ENCODE measurements around the gene MREG.

Gene MREG

GRCh38 chr2:216021768-216022565, 8.6 kb upstream of the MREG start:
- no peak overlapping the region for H3K27ac ChIP-seq (ENCODE audit: extremely low read depth, low read depth, low read length)
- no peaks in the 10 kb centered on the region for H3K9me3 ChIP-seq (ENCODE audit: control insufficient read depth, insufficient read depth, low read depth, low read length)
- no peaks in the 10 kb centered on the region for H3K4me1 ChIP-seq (ENCODE audit: control insufficient read depth, insufficient read depth, low read length)
- no peaks in the 10 kb centered on the region for H3K36me3 ChIP-seq (ENCODE audit: control insufficient read depth in 2 of 2, insufficient read depth in 1 of 2, low read length in 2 of 2)
- no peak overlapping the region for H3K4me3 ChIP-seq (ENCODE audit: low read depth, low read length)
- ChIA-PET POLR2A (no interaction called here), CTCF (interaction anchor here (0.5 to 3.7 kb wide), 9 partner anchors 8 to 524 kb away, joined by 3 to 52 read pairs (median 4); partner anchors contain the start of gene MREG)
- TF ChIP-seq ZNF354C (tag by site-specific recombination; IDR thresholded peaks at IDR 0.05; ENCODE audit: borderline replicate concordance, low read depth) (no peak), ZNF280C (tag by site-specific recombination; IDR thresholded peaks at IDR 0.05) (no peak), SP3 (tag by site-specific recombination; IDR thresholded peaks at IDR 0.05) (no peak), ZNF341 (tag by site-specific recombination; IDR thresholded peaks at IDR 0.05; ENCODE audit: low read depth) (no peak), ZBTB17 (tag by site-specific recombination; IDR thresholded peaks at IDR 0.05) (no peak), ZEB2 (tag by site-specific recombination; IDR thresholded peaks at IDR 0.05) (no peak), KLF1 (tag by site-specific recombination; IDR thresholded peaks at IDR 0.05) (no peak), ZBTB49 (tag by site-specific recombination; IDR thresholded peaks at IDR 0.05; ENCODE audit: low read depth) (no peak)
- TF ChIP-seq, protein P1, sequence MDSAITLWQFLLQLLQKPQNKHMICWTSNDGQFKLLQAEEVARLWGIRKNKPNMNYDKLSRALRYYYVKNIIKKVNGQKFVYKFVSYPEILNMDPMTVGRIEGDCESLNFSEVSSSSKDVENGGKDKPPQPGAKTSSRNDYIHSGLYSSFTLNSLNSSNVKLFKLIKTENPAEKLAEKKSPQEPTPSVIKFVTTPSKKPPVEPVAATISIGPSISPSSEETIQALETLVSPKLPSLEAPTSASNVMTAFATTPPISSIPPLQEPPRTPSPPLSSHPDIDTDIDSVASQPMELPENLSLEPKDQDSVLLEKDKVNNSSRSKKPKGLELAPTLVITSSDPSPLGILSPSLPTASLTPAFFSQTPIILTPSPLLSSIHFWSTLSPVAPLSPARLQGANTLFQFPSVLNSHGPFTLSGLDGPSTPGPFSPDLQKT (IDR thresholded peaks at IDR 0.05; ENCODE audit: borderline replicate concordance, low read depth, low read length), result no peak

DNA sequence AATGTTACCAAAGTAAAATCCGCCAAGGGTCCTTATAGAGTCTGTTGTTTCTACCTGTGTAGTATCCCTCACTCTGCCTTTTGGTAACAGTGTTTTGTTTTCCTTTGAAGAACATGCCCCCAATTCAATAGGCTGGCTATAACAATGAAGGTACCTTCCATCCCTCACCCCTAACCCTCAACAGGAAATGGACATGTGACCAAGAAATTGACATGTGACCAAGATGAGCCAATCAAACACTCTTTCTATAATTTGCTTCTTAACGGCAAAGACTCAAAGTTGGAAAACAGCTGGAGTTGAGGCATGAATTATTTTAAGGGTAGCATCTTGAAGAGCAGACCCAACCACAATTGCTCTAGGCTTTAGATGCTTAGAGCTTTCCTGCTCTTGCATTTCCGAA, 5.4 kb upstream of the MREG start:
- ChIA-PET CTCF (interaction anchor here (3.3 kb wide), 1 partner anchor 15 kb away, joined by 17 read pairs; no protein-coding TSS in a partner anchor), POLR2A (no interaction called here)
- Histone ChIP-seq H3K27ac (ENCODE audit: extremely low read depth, low read depth, low read length) (no peak overlapping the region), H3K4me1 (ENCODE audit: control insufficient read depth, insufficient read depth, low read length) (no peaks in the 10 kb centered on the region; the same call in 1 of the 2 replicates), H3K9me3 (ENCODE audit: control insufficient read depth, insufficient read depth, low read depth, low read length) (no peaks in the 10 kb centered on the region), H3K4me3 (ENCODE audit: low read depth, low read length) (no peak overlapping the region), H3K36me3 (ENCODE audit: control insufficient read depth in 2 of 2, insufficient read depth in 1 of 2, low read length in 2 of 2) (no peaks in the 10 kb centered on the region)
- TF ChIP-seq ZNF391 (tag by site-specific recombination; IDR thresholded peaks at IDR 0.05; ENCODE audit: borderline replicate concordance, low read depth) (no peak), ZBTB10 (tag by site-specific recombination; IDR thresholded peaks at IDR 0.05) (no peak), SP3 (tag by site-specific recombination; IDR thresholded peaks at IDR 0.05) (no peak), ZIC2 (tag by site-specific recombination; IDR thresholded peaks at IDR 0.05) (no peak), ZNF621 (tag by site-specific recombination; IDR thresholded peaks at IDR 0.05) (no peak), PRDM2 (tag by site-specific recombination; IDR thresholded peaks at IDR 0.05; ENCODE audit: borderline replicate concordance) (no peak), ZNF114 (tag by site-specific recombination; IDR thresholded peaks at IDR 0.05) (no peak), GLIS2 (tag by site-specific recombination; IDR thresholded peaks at IDR 0.05) (no peak)
- TF ChIP-seq, protein P2, sequence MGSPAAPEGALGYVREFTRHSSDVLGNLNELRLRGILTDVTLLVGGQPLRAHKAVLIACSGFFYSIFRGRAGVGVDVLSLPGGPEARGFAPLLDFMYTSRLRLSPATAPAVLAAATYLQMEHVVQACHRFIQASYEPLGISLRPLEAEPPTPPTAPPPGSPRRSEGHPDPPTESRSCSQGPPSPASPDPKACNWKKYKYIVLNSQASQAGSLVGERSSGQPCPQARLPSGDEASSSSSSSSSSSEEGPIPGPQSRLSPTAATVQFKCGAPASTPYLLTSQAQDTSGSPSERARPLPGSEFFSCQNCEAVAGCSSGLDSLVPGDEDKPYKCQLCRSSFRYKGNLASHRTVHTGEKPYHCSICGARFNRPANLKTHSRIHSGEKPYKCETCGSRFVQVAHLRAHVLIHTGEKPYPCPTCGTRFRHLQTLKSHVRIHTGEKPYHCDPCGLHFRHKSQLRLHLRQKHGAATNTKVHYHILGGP (tag by site-specific recombination; IDR thresholded peaks at IDR 0.05), result no peak

Measured in HEK293 (cell line).